ENCODE measurements around the gene MTREX.

Gene MTREX

DNA sequence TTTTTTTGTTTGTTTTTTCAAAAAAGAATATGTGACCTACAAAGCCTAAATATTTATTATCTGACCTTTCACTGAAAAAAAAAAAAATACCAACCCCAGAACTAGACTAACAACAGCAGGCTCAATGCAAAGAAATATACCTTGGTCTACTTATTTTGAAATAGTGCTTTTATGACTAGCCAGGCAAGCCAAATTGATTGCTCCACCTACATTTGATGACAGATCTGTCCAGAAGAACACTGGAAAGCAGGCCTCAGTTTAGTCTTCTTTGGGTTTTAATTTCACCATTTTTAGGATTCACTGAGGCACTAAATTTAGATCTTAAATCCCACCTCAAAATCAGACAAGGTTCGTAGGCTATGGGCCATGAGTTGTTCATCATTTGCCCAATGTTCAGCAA, 129.7 kb downstream of the MTREX start:
- DNase-seq: no peak

- DNase-seq: no peak
These were observed 130.0 kb downstream of the MTREX start for GRCh38 chr5:55437859-55438206.

GRCh38 chr5:55438998-55439397, 131.2 kb downstream of the MTREX start:
- no peak for DNase-seq

DNA sequence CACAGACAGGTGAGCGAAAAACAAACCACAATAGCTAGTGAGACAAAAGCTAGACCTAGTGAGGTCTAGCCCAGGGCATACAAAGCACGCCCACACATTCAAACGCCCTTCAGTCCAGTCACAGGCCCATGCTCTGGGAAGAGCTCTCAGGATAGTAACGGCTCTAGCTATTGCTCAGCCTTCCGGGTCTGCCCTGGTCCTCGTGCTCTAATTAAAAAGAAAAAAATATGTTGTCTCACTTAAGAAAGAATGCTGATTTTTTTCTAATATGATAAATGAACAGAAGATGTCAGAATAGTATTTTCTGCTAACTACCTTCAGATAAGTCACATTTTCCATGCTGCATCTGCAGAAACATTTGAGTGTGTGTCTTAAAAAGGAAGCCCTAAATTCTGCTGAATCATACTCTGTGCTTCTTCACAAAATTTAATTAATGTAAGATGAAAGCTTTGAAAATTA, 132.4 kb downstream of the MTREX start:
- DNase-seq: no peak

GRCh38 chr5:55441107-55441771, 133.4 kb downstream of the MTREX start:
- no peak for DNase-seq

GRCh38 chr5:55441954-55442353, 134.2 kb downstream of the MTREX start:
- DNase-seq: no peak

GRCh38 chr5:55445791-55446190, 138.0 kb downstream of the MTREX start:
- DNase-seq: no peak

DNA sequence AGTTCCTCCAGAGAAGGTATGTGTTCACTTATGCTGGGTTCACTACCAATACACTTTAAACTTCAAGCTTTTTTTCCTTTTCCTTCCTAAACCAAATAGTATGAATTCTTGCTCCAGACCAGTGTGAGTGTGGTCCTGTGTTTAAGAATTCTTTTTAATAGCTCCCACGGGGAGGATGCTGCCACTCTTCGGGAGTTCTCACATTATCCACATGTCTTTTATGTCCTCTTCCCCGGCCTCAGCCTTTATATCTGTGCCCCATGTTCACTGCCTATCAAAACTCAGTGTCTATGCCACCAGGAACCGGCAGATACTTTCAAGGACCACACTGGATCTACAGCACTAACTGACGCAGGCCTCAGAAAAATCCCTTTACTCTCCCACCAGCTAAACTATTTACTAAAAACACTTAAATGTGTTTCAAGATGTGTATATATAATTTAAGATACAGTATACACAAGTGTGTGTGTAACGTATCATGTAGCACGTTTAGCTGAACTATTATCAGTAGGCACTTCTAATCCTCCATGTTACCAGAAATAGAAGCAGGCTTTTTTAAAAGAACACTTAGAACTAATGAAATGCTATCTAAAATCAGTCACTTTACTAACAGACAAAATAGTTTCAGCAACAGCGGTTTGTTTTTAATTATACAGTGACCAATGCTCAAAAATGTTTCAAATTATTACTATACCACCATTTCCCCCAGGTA, 139.0 kb downstream of the MTREX start:
- DNase-seq: no peak

GRCh38 chr5:55450050-55450765, 142.4 kb downstream of the MTREX start:
- no peak for DNase-seq

GRCh38 chr5:55451976-55452375, 144.2 kb downstream of the MTREX start:
- no peak for DNase-seq

- DNase-seq: no peak
These were observed 145.4 kb downstream of the MTREX start for GRCh38 chr5:55453211-55453610.

- no peak for DNase-seq
These were observed 146.5 kb downstream of the MTREX start for GRCh38 chr5:55454282-55454681.

- no peak for DNase-seq
These were observed 148.6 kb downstream of the MTREX start for GRCh38 chr5:55456216-55456895.

DNA sequence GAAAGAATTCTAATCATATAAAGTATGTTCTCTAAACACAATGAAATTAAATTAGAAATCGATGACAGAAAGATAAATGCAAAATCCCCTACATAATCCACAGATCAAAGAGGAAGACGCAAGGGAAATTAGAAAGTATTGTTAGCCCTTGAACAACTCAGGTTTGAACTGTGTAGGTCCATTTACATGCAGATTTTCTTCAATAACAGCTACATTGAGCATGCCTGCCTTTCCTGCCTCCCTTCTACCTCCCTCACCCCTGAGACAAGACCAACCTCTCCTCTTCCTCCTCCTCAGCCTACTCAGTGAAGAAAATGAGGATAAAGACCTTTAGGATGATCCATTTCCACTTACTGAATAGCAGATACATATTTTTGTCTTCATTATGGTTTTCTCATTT, 151.8 kb downstream of the MTREX start:
- DNase-seq: no peak

GRCh38 chr5:55463613-55464012, 155.8 kb downstream of the MTREX start:
- DNase-seq: no peak

GRCh38 chr5:55467862-55468551, 160.2 kb downstream of the MTREX start:
- no peak for DNase-seq

DNA sequence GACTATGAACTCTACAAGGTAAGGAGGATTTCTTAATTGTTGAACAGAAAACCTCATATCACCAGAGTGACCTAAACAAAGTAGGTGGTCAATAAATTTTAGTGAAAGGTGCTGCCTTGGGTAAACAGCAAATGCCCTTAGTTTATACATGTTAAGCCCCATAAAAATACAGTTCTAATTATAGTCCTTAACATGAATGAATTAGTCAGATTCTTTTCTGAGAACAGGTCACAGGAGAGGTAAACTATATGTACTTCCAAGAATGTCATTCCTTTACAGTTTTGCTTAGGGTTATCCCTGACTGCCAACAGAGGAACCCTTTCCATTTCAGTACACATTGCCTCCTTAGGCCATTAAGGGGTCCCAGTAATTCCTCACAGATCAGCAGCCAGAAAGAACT, 162.1 kb downstream of the MTREX start:
- no peak for DNase-seq

DNA sequence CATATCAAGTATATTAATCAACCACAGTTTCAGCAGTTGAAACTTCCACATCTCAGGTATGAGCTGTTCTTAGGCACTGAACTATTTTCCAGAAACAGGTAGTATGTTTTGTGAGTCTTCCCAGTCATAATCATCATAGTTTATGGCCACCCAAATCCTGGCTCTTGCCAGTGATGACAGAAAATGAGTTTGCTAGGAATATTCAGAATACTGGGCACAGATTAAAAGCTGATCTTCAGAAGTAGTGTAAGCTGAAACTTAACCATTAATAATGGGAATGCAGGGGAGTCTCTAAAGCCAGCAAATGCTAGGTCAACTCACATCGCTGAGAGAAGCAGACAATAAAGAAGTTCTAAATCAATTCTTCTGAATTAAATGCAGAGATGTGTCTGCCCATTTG, 162.5 kb downstream of the MTREX start:
- no peak for DNase-seq

GRCh38 chr5:55471468-55471867, 163.7 kb downstream of the MTREX start:
- DNase-seq: no peak

DNA sequence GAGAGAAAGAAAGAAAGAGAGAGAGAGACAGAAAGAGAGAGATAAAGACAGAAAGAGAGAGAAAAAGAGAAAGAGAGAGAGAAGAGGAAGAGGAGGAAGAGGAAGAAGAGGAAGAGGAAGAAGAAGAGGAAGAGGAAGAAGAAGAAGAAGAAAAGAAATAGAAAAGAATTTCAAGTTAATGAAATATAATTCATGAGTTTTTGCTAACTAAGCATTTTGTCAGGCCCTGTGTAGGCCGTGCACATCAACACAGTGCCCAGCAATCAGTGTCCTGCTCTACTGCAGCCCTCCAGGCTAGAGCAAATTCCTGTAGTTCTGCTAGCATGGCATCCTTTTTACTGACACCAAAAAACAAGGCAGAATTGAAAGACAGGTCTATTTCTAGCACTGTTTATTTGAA, 164.9 kb downstream of the MTREX start:
- DNase-seq: no peak

Measured in activated CD4-positive, CD25-positive, alpha-beta regulatory T cell (primary cell).